ENCODE measurements around the gene SPINK5.

Gene SPINK5

GRCh38 chr5:148162038-148162437, 98.3 kb downstream of the SPINK5 start:
- H3K36me3 ChIP-seq (ENCODE audit: control insufficient read depth in 1 of 2, insufficient read depth in 2 of 2, low read length in 2 of 2): no peaks in the 10 kb centered on the region
- no peak for DNase-seq
- no peak overlapping the region for H3K27ac ChIP-seq (ENCODE audit: low read depth, low read length)
- no CpG with 5 or more reads among the region's 1 CpG for WGBS (ENCODE audit: extremely low coverage, insufficient coverage, insufficient read length)
- no peak overlapping the region for H3K4ac ChIP-seq (ENCODE audit: low read depth, low read length)
- no peak overlapping the region for H2BK5ac ChIP-seq (ENCODE audit: low read depth, low read length, poor library complexity)
- H3K79me2 ChIP-seq (ENCODE audit: control insufficient read depth, insufficient read depth, low read length, poor library complexity): no peaks in the 10 kb centered on the region
- H3K9ac ChIP-seq (ENCODE audit: low read length): no peak overlapping the region
- H4K8ac ChIP-seq (ENCODE audit: low read depth, low read length): no peak overlapping the region
- no peak overlapping the region for H4K12ac ChIP-seq (ENCODE audit: low read depth, low read length)
- no peak overlapping the region for H2AK5ac ChIP-seq (ENCODE audit: low read length)
- H2AFZ ChIP-seq (ENCODE audit: insufficient read depth, low read length, poor library complexity): no peak overlapping the region
- no peaks in the 10 kb centered on the region for H3K79me1 ChIP-seq (ENCODE audit: low read length)
- H3K9me3 ChIP-seq (ENCODE audit: insufficient read depth, low read depth, low read length): no peaks in the 10 kb centered on the region
- H3K4me2 ChIP-seq (ENCODE audit: low read length): no peak overlapping the region
- no peaks in the 10 kb centered on the region for H3K27me3 ChIP-seq (ENCODE audit: insufficient read depth, low read length)
- no peaks in the 10 kb centered on the region for H3K4me1 ChIP-seq (ENCODE audit: control insufficient read depth in 1 of 2, insufficient read depth in 2 of 2, low read length in 2 of 2)
- no peak overlapping the region for H4K91ac ChIP-seq (ENCODE audit: low read depth, low read length)
- no peak overlapping the region for H3K18ac ChIP-seq (ENCODE audit: low read length)
- no peak overlapping the region for H3K23ac ChIP-seq (ENCODE audit: low read length)
- H2BK12ac ChIP-seq (ENCODE audit: low read length): no peak overlapping the region
- H3K4me3 ChIP-seq (ENCODE audit: low read depth, low read length): no peak overlapping the region
- no peak overlapping the region for H3K14ac ChIP-seq (ENCODE audit: low read length)
- H2BK120ac ChIP-seq (ENCODE audit: insufficient read depth, low read length, poor library complexity): no peak overlapping the region

- Histone ChIP-seq H3K4me1 (ENCODE audit: control insufficient read depth in 1 of 2, insufficient read depth in 2 of 2, low read length in 2 of 2) (no peaks in the 10 kb centered on the region), H2BK12ac (ENCODE audit: low read length) (no peak overlapping the region), H3K4me3 (ENCODE audit: low read depth, low read length) (no peak overlapping the region), H3K27ac (ENCODE audit: low read depth, low read length) (no peak overlapping the region), H4K8ac (ENCODE audit: low read depth, low read length) (no peak overlapping the region), H3K23ac (ENCODE audit: low read length) (no peak overlapping the region), H2BK120ac (ENCODE audit: insufficient read depth, low read length, poor library complexity) (no peak overlapping the region), H3K4ac (ENCODE audit: low read depth, low read length) (no peak overlapping the region), H3K79me1 (ENCODE audit: low read length) (no peaks in the 10 kb centered on the region), H3K9ac (ENCODE audit: low read length) (no peak overlapping the region), H4K12ac (ENCODE audit: low read depth, low read length) (no peak overlapping the region), H3K14ac (ENCODE audit: low read length) (no peak overlapping the region), H3K27me3 (ENCODE audit: insufficient read depth, low read length) (no peaks in the 10 kb centered on the region), H2AK5ac (ENCODE audit: low read length) (no peak overlapping the region), H3K18ac (ENCODE audit: low read length) (no peak overlapping the region), H4K91ac (ENCODE audit: low read depth, low read length) (no peak overlapping the region), H3K9me3 (ENCODE audit: insufficient read depth, low read depth, low read length) (no peaks in the 10 kb centered on the region), H3K36me3 (ENCODE audit: control insufficient read depth in 1 of 2, insufficient read depth in 2 of 2, low read length in 2 of 2) (no peaks in the 10 kb centered on the region), H3K79me2 (ENCODE audit: control insufficient read depth, insufficient read depth, low read length, poor library complexity) (no peaks in the 10 kb centered on the region), H2BK5ac (ENCODE audit: low read depth, low read length, poor library complexity) (no peak overlapping the region), H2AFZ (ENCODE audit: insufficient read depth, low read length, poor library complexity) (no peak overlapping the region), H3K4me2 (ENCODE audit: low read length) (no peak overlapping the region)
- DNase-seq: no peak
- no CpG with 5 or more reads among the region's 1 CpG for WGBS (ENCODE audit: extremely low coverage, insufficient coverage, insufficient read length)
Measured at GRCh38 chr5:148163345-148163744, 99.6 kb downstream of the SPINK5 start.

- Histone ChIP-seq H2BK5ac (ENCODE audit: low read depth, low read length, poor library complexity) (no peak overlapping the region), H3K14ac (ENCODE audit: low read length) (no peak overlapping the region), H3K4me2 (ENCODE audit: low read length) (no peak overlapping the region), H3K4ac (ENCODE audit: low read depth, low read length) (no peak overlapping the region), H4K8ac (ENCODE audit: low read depth, low read length) (no peak overlapping the region), H3K23ac (ENCODE audit: low read length) (no peak overlapping the region), H4K91ac (ENCODE audit: low read depth, low read length) (no peak overlapping the region), H2BK120ac (ENCODE audit: insufficient read depth, low read length, poor library complexity) (no peak overlapping the region), H3K79me2 (ENCODE audit: control insufficient read depth, insufficient read depth, low read length, poor library complexity) (no peaks in the 10 kb centered on the region), H3K9me3 (ENCODE audit: insufficient read depth, low read depth, low read length) (no peaks in the 10 kb centered on the region), H3K27me3 (ENCODE audit: insufficient read depth, low read length) (no peaks in the 10 kb centered on the region), H3K4me1 (ENCODE audit: control insufficient read depth in 1 of 2, insufficient read depth in 2 of 2, low read length in 2 of 2) (no peaks in the 10 kb centered on the region), H3K27ac (ENCODE audit: low read depth, low read length) (no peak overlapping the region), H2BK12ac (ENCODE audit: low read length) (no peak overlapping the region), H4K12ac (ENCODE audit: low read depth, low read length) (no peak overlapping the region), H3K36me3 (ENCODE audit: control insufficient read depth in 1 of 2, insufficient read depth in 2 of 2, low read length in 2 of 2) (no peaks in the 10 kb centered on the region), H3K18ac (ENCODE audit: low read length) (no peak overlapping the region), H3K9ac (ENCODE audit: low read length) (no peak overlapping the region), H3K79me1 (ENCODE audit: low read length) (no peaks in the 10 kb centered on the region), H2AK5ac (ENCODE audit: low read length) (no peak overlapping the region), H3K4me3 (ENCODE audit: low read depth, low read length) (no peak overlapping the region), H2AFZ (ENCODE audit: insufficient read depth, low read length, poor library complexity) (no peak overlapping the region)
- no peak for DNase-seq
- WGBS (ENCODE audit: extremely low coverage, insufficient coverage, insufficient read length): no CpG with 5 or more reads among the region's 4 CpGs
Measured at GRCh38 chr5:148166550-148167283, 102.9 kb downstream of the SPINK5 start.

- no CpG with 5 or more reads among the region's 1 CpG for WGBS (ENCODE audit: extremely low coverage, insufficient coverage, insufficient read length)
- DNase-seq: no peak
- H3K79me1 ChIP-seq (ENCODE audit: low read length): no peaks in the 10 kb centered on the region
Measured at GRCh38 chr5:148168246-148168645, 104.5 kb downstream of the SPINK5 start, which contains the start of gene SPINK14. SPINK14 (plus strand) TSS chr5:148168546; CDS start chr5:148169733, 1,187 bp downstream.

More at GRCh38 chr5:148168246-148168645, 104.5 kb downstream of the SPINK5 start, which contains the start of gene SPINK14:
- Histone ChIP-seq H3K14ac (ENCODE audit: low read length) (no peak within 1 kb of the TSS), H3K4me3 (ENCODE audit: low read depth, low read length) (no peak within 1 kb of the TSS), H3K4ac (ENCODE audit: low read depth, low read length) (no peak within 1 kb of the TSS), H3K4me2 (ENCODE audit: low read length) (no peak within 1 kb of the TSS), H3K27ac (ENCODE audit: low read depth, low read length) (no peak within 1 kb of the TSS), H2AK5ac (ENCODE audit: low read length) (no peak within 1 kb of the TSS), H3K79me2 (ENCODE audit: control insufficient read depth, insufficient read depth, low read length, poor library complexity) (no peaks in the 10 kb centered on the region), H4K91ac (ENCODE audit: low read depth, low read length) (no peak within 1 kb of the TSS), H2BK5ac (ENCODE audit: low read depth, low read length, poor library complexity) (no peak within 1 kb of the TSS), H4K8ac (ENCODE audit: low read depth, low read length) (no peak within 1 kb of the TSS), H4K12ac (ENCODE audit: low read depth, low read length) (no peak within 1 kb of the TSS), H3K27me3 (ENCODE audit: insufficient read depth, low read length) (no peaks in the 10 kb centered on the region), H3K4me1 (ENCODE audit: control insufficient read depth in 1 of 2, insufficient read depth in 2 of 2, low read length in 2 of 2) (no peaks in the 10 kb centered on the region), H2AFZ (ENCODE audit: insufficient read depth, low read length, poor library complexity) (no peak within 1 kb of the TSS), H2BK120ac (ENCODE audit: insufficient read depth, low read length, poor library complexity) (no peak within 1 kb of the TSS), H3K23ac (ENCODE audit: low read length) (no peak within 1 kb of the TSS), H2BK12ac (ENCODE audit: low read length) (no peak within 1 kb of the TSS), H3K9ac (ENCODE audit: low read length) (no peak within 1 kb of the TSS), H3K36me3 (ENCODE audit: control insufficient read depth in 1 of 2, insufficient read depth in 2 of 2, low read length in 2 of 2) (no peaks in the 10 kb centered on the region), H3K18ac (ENCODE audit: low read length) (no peak within 1 kb of the TSS), H3K9me3 (ENCODE audit: insufficient read depth, low read depth, low read length) (no peaks in the 10 kb centered on the region)
